HL-60 (cell line): ENCODE data around the gene HOXD11.

ENCODE experiments used
- DNase-seq, 2 experiments: peaks; one replicate each; pipeline ENCODE4 v3.0.0-alpha.2; 2010 to 2020; ENCODE audit warnings: low read depth in 1 of 2, low spot score in 1 of 2
- H3K27ac ChIP-seq: fragments of 250-450 bp; sonication (Bioruptor Pico); replicated peaks from 2 replicates; pipeline ENCODE4 v1.5.1; 2020; ENCODE audit warnings: mild to moderate bottlenecking, moderate library complexity
- H3K27me3 ChIP-seq: fragments of 250-450 bp; sonication (Bioruptor Pico); 2 replicates; pipeline ENCODE4 v1.5.1; 2021; ENCODE audit warnings: mild to moderate bottlenecking, moderate library complexity; ENCODE audit not compliant: insufficient read depth, poor library complexity, severe bottlenecking
- H3K4me3 ChIP-seq: replicated peaks from 2 replicates; pipeline ENCODE4 v1.5.1; 2011; ENCODE audit warnings: mild to moderate bottlenecking, control low read depth, low read length; ENCODE audit not compliant: insufficient read depth
- GABPA ChIP-seq: IDR thresholded peaks from 2 replicates; pipeline ENCODE4 v1.6.1; 2012; ENCODE audit warnings: low read depth
- POLR2AphosphoS5 ChIP-seq: IDR thresholded peaks from 2 replicates; pipeline ENCODE4 v1.6.1; 2012; ENCODE audit warnings: low read depth
- SPI1 ChIP-seq: IDR thresholded peaks from 2 replicates; pipeline ENCODE4 v1.6.1; 2012; ENCODE audit warnings: low read depth, mild to moderate bottlenecking, borderline replicate concordance
- TF ChIP-seq, protein P1 (sequence below): IDR thresholded peaks from one replicate; pipeline ENCODE4 v1.5.1; 2011; ENCODE audit warnings: low read length, control low read depth, inconsistent platforms; ENCODE audit not compliant: insufficient read depth
- TF ChIP-seq, protein P2 (sequence below): IDR thresholded peaks from 2 replicates; pipeline ENCODE4 v1.6.1; 2012; ENCODE audit warnings: low read depth; ENCODE audit not compliant: insufficient replicate concordance

Gene HOXD11

DNA sequence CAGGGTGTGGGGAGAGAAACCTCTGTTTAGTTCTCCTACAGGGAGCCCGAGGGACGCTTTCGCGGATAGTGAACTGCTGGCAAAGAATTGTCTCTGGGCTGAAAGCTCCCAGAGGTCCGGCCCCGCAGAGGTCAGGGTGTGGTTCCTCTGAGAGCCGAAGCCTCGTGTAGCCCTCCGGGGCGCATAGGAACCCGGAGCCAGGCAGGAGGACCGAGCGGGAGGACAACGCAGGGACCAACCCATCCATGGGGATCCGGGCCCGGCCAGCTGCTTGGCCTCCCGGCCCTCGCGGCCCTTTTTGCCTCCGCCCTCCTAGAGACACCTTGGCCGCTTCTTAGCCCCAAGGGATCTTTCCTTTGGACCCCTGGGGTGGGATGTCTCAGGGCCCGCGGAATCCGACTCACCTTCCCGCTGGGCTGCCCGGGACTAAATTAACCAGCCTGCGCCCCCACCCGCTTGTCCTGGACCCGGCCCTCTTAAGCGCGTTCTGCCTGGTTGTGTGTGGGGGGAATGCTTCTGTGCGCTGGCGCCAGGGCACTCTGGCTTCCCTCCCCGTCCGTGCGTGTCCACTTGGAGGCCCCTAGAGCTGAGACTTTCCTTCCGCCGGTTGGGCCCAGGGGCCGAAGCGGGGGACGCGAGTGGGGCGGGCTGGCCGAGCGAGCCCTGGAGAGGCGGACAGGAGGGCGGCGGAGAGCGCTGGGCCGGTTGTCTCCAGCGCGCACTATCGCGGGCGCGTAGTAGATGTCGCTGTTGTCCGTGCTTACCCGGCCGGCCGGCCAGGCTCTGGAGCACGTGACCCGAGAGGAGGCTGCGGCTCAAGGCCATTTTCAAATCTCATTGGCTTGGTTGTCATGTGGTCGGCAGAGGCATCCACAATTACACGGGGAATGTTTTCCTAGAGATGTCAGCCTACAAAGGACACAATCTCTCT, 9.1 kb downstream of the HOXD11 start, which contains the start of gene HOXD10:
Gene HOXD10 (plus strand): TSS at position 896 of the 931 bp plus-strand sequence. CDS start 56 bp downstream, outside the sequence.
- H3K27me3 ChIP-seq: peaks cover 90% of the 10 kb centered on the region
- H3K27ac ChIP-seq: no peak within 1 kb of the TSS
- TF ChIP-seq, protein P1, sequence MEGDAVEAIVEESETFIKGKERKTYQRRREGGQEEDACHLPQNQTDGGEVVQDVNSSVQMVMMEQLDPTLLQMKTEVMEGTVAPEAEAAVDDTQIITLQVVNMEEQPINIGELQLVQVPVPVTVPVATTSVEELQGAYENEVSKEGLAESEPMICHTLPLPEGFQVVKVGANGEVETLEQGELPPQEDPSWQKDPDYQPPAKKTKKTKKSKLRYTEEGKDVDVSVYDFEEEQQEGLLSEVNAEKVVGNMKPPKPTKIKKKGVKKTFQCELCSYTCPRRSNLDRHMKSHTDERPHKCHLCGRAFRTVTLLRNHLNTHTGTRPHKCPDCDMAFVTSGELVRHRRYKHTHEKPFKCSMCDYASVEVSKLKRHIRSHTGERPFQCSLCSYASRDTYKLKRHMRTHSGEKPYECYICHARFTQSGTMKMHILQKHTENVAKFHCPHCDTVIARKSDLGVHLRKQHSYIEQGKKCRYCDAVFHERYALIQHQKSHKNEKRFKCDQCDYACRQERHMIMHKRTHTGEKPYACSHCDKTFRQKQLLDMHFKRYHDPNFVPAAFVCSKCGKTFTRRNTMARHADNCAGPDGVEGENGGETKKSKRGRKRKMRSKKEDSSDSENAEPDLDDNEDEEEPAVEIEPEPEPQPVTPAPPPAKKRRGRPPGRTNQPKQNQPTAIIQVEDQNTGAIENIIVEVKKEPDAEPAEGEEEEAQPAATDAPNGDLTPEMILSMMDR: no peak
- TF ChIP-seq GABPA (no peak), SPI1 (no peak), POLR2AphosphoS5 (no peak)
- TF ChIP-seq, protein P2, sequence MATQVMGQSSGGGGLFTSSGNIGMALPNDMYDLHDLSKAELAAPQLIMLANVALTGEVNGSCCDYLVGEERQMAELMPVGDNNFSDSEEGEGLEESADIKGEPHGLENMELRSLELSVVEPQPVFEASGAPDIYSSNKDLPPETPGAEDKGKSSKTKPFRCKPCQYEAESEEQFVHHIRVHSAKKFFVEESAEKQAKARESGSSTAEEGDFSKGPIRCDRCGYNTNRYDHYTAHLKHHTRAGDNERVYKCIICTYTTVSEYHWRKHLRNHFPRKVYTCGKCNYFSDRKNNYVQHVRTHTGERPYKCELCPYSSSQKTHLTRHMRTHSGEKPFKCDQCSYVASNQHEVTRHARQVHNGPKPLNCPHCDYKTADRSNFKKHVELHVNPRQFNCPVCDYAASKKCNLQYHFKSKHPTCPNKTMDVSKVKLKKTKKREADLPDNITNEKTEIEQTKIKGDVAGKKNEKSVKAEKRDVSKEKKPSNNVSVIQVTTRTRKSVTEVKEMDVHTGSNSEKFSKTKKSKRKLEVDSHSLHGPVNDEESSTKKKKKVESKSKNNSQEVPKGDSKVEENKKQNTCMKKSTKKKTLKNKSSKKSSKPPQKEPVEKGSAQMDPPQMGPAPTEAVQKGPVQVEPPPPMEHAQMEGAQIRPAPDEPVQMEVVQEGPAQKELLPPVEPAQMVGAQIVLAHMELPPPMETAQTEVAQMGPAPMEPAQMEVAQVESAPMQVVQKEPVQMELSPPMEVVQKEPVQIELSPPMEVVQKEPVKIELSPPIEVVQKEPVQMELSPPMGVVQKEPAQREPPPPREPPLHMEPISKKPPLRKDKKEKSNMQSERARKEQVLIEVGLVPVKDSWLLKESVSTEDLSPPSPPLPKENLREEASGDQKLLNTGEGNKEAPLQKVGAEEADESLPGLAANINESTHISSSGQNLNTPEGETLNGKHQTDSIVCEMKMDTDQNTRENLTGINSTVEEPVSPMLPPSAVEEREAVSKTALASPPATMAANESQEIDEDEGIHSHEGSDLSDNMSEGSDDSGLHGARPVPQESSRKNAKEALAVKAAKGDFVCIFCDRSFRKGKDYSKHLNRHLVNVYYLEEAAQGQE: no peak
- H3K4me3 ChIP-seq: no peak within 1 kb of the TSS
- DNase-seq: no peak

DNA sequence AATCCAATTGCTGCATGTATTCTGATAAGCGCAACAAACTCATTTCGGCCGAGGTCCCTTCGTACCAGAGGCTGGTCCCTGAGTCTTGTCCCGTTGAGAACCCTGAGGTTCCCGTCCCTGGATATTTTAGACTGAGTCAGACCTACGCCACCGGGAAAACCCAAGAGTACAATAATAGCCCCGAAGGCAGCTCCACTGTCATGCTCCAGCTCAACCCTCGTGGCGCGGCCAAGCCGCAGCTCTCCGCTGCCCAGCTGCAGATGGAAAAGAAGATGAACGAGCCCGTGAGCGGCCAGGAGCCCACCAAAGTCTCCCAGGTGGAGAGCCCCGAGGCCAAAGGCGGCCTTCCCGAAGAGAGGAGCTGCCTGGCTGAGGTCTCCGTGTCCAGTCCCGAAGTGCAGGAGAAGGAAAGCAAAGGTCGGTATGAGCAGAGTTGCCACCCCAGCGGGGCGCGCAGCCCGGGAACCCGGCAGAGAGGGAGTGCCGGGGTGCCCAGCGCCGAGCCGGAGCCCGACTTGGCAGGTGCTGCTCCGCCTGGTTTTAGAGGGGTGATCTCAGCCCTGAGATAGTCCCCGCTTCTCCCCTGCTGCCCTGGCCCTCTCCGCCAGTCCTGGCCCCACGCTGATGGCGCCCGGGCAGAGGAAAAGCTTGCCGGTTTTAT, 10.2 kb downstream of the HOXD11 start:
- TF ChIP-seq, protein P2: no peak
- TF ChIP-seq SPI1 (no peak), GABPA (no peak), POLR2AphosphoS5 (no peak)
- TF ChIP-seq, protein P1: no peak
- Histone ChIP-seq H3K27ac (no peak overlapping the region), H3K4me3 (no peak overlapping the region), H3K27me3 (peaks cover 93% of the 10 kb centered on the region)
- DNase-seq: no peak

DNA sequence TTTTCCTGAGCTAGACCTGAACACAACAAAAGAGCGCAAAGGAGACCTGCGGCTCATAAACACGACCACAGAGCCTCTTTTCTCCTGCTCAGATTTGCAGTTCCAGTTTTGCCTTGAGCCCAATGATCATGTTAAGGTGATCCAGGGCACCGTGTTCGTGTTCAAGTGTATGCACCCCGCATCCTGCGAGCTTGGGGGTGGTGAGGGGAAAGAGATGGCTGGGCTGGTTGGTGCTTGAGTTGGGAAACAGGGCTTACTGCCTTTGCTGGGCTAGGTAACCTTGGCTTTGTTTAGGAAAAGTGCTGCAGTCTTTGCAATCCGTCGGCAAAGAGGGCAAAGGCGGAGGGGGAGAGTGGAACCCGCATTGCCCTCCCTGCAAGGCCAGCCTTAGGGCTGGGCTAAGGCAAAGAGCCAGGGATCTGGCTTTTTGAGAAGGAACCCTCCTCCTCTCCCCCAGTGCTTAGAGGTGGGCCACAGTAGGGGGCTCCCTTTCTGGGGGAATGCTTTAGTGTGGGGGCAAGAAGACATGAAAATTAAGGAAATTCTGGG, 10.8 kb downstream of the HOXD11 start:
- Histone ChIP-seq H3K4me3 (no peak overlapping the region), H3K27ac (no peak overlapping the region), H3K27me3 (peaks cover 93% of the 10 kb centered on the region)
- TF ChIP-seq GABPA (no peak), SPI1 (no peak), POLR2AphosphoS5 (no peak)
- TF ChIP-seq, protein P2: no peak
- TF ChIP-seq, protein P1: no peak
- no peak for DNase-seq
